HG03439 (cell line): Measurements from ENCODE around the gene CPLX4.
A peak's percentile ranks its signal among the peaks of the same experiment; 100 is the strongest.

ENCODE experiments used
- ATAC-seq: cut with Tn5 transposase; IDR thresholded peaks from one replicate; pipeline ENCODE4 v1.9.1; 2021; ENCODE audit warnings: mild to moderate bottlenecking, moderate library complexity; ENCODE audit not compliant: unreplicated experiment

Gene CPLX4

GRCh38 chr18:59308248-59308937 is 10.1 kb downstream of the CPLX4 start:
- peak; percentile 95 for ATAC-seq

DNA sequence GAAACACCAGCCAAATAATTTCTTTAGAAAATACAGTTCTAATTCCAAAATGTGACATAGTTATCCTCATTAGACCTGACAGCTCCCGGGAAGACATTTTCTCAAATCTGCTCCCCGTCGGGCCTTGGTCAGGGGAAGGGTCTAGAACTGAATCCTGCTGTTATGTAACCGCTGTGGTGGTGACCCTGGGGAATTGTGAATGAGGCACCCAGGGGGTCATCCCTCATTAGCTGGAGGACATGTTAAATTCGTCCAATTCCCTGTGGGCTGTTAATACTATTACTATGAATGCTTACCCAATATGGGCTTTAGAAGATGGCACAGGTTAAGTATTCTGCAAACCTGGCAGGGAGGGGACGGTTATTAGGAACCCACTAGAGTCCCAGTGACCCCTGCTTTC is 11.8 kb downstream of the CPLX4 start:
- no peak for ATAC-seq

DNA sequence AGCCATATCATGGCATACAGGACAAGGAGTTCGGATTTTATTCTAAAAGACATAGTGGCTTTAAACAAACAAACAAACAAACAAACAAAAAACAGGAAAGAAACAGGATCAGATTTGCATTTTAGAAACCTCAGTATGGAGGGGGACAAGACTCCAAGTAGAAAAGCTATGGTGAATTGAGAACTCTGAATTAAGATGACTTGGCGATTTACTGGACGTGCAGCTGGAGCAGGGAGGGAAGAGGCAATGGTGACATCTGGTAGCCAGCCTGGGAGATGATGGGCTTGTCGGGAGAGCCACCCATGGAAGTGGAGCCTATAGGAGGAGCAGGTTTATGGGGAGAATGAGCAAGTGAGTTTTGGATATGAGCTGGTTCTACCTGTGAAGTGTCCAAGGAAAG is 13.2 kb downstream of the CPLX4 start:
- no peak for ATAC-seq

- no peak for ATAC-seq
These were observed 14.7 kb downstream of the CPLX4 start for GRCh38 chr18:59303656-59304195.

- no peak for ATAC-seq
These were observed 15.4 kb downstream of the CPLX4 start for GRCh38 chr18:59303006-59303405.

- no peak for ATAC-seq
These were observed 16.5 kb downstream of the CPLX4 start for GRCh38 chr18:59301929-59302328.

- ATAC-seq = no peak
These were observed 17.7 kb downstream of the CPLX4 start for GRCh38 chr18:59300676-59301285.

DNA sequence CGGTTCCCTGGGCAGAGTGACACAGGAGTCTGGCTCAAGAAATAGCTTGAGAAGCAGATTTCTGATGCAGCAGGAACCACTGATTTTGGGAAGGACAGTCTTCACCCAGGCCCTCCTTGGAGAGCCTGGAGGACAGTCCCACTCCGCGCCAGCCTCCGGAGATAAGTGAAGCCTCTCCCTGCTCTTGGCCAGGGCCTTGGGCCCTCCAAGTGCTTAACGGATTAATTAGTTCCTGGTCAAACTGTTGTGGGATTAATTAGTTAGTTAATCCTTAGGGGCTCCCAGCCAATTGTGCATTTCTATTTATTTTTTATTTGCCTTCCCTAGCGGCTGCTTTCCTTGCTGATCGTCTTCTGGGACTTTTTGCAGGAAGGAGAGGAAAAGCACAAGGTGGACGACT is 19.6 kb downstream of the CPLX4 start:
- no peak for ATAC-seq

DNA sequence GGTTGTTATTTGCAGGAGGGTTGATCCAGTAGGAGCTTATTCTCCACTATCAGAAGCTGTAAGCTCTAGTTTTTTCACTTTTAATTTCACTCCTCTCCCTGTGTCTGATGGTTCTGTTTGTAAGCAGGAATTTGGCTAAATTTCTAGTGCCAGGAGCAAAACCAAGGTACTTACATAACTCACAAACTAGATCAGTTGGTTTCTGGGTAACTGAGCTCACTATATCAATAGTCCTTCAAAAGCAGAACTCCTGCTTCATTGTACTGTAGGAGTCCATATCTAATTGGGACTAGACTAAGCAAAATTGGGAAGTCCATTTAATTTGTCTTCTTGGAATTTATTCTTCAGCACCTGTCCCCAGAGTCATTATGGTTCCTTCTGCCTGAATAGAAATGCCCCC is 25.1 kb downstream of the CPLX4 start:
- no peak for ATAC-seq

GRCh38 chr18:59286341-59286740 is 32.1 kb downstream of the CPLX4 start:
- no peak for ATAC-seq

- no peak for ATAC-seq
These were observed 36.1 kb downstream of the CPLX4 start for GRCh38 chr18:59282341-59282740.

GRCh38 chr18:59279722-59280121 is 38.7 kb downstream of the CPLX4 start:
- ATAC-seq = no peak

- no peak for ATAC-seq
These were observed 39.3 kb downstream of the CPLX4 start for GRCh38 chr18:59279193-59279592.

- no peak for ATAC-seq
These were observed 39.7 kb downstream of the CPLX4 start for GRCh38 chr18:59278793-59279192.

- ATAC-seq = no peak
These were observed 42.4 kb downstream of the CPLX4 start for GRCh38 chr18:59276047-59276446.

GRCh38 chr18:59275406-59275949 is 43.0 kb downstream of the CPLX4 start:
- no peak for ATAC-seq

- no peak for ATAC-seq
These were observed 43.9 kb downstream of the CPLX4 start for GRCh38 chr18:59274533-59274928.

DNA sequence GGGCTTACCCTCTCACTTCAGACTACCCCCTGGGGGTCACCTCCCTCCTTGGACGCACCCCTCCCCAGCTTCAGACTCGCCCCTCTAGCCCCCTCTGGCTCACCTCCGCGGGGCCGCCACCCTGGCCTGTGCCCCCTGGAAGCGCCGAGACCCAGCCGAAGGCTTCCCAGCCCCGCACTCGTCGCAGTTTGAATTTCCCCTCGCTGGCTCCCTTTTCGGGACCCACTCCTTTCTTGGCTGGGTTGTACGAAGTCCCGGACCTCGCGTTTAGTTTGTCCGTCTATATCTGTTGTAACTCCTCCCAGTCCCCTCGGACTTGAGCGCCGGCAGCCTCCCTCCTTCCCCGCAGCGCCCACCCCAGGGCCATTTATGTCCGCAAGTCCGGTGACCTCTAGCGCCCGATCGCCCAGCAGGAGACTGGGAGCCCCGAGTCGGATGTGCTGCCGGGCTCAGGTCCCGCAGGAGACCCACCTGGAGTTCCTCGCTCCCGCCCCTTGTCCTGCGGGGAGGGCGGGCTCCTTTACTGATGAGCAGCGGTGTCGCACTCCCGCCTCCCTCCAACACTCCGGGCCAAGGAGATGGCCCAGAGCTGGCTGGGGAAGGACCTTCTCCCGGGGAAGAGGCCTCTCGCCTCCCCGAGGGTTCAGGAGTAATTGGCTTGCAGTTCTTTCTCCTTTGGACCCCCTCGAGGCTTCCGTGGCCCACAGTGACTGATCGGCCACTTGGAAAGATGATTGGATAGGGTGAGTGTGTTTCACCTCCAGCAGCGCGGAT is 44.5 kb downstream of the CPLX4 start:
- ATAC-seq = no peak

GRCh38 chr18:59272891-59273758 is 45.3 kb downstream of the CPLX4 start, which contains the start of gene RAX:
Gene RAX (minus strand): TSS chr18:59273454. CDS start chr18:59273206, 248 bp downstream.
- ATAC-seq = no peak

- no peak for ATAC-seq
These were observed 46.1 kb downstream of the CPLX4 start for GRCh38 chr18:59272221-59272888.
